GM18858 (cell line): ENCODE results near the gene NCAPD2.
"Not testable (repeated sequence)": the region's sequence is repeated elsewhere in the genome, so short reads cannot be mapped to it uniquely, and the experiment has no call there.

Experiments
- ATAC-seq: cut with Tn5 transposase; IDR thresholded peaks from one replicate; pipeline ENCODE4 v1.9.1; 2021; ENCODE audit not compliant: unreplicated experiment

The NCAPD2 gene

GRCh38 chr12:6462234-6462995 lies 31.5 kb upstream of the NCAPD2 start:
- no peak for ATAC-seq

- ATAC-seq, result no peak
Measured at GRCh38 chr12:6463216-6463615, 30.7 kb upstream of the NCAPD2 start.

- no peak for ATAC-seq
Measured at GRCh38 chr12:6463858-6464257, 30.0 kb upstream of the NCAPD2 start.

- no peak for ATAC-seq
Measured at GRCh38 chr12:6464531-6464930, 29.4 kb upstream of the NCAPD2 start.

GRCh38 chr12:6465467-6466183 lies 28.3 kb upstream of the NCAPD2 start:
- no peak for ATAC-seq

- no peak for ATAC-seq
Measured at GRCh38 chr12:6466184-6466573, 27.7 kb upstream of the NCAPD2 start.

GRCh38 chr12:6466751-6467150 lies 27.2 kb upstream of the NCAPD2 start:
- not testable (repeated sequence) for ATAC-seq

- not testable (repeated sequence) for ATAC-seq
Measured at GRCh38 chr12:6467571-6468282, 26.2 kb upstream of the NCAPD2 start.

- no peak for ATAC-seq
Measured at GRCh38 chr12:6468283-6468575, 25.7 kb upstream of the NCAPD2 start.

GRCh38 chr12:6469092-6469491 lies 24.8 kb upstream of the NCAPD2 start:
- ATAC-seq, result no peak

GRCh38 chr12:6469609-6470374 lies 24.1 kb upstream of the NCAPD2 start:
- ATAC-seq, result no peak

GRCh38 chr12:6470375-6471163 lies 23.3 kb upstream of the NCAPD2 start, which contains the start of gene VAMP1:
Gene VAMP1, minus strand, starts transcription at chr12:6470677. Its CDS starts 146 bp downstream, at chr12:6470531.
- ATAC-seq, result peak; percentile 60

GRCh38 chr12:6471989-6472360 lies 21.9 kb upstream of the NCAPD2 start:
- ATAC-seq, result no peak

GRCh38 chr12:6472491-6472890 lies 21.4 kb upstream of the NCAPD2 start:
- no peak for ATAC-seq

- not testable (repeated sequence) for ATAC-seq
Measured at GRCh38 chr12:6475233-6475975, 18.5 kb upstream of the NCAPD2 start.

GRCh38 chr12:6476489-6476888 lies 17.4 kb upstream of the NCAPD2 start:
- ATAC-seq, result no peak

- not testable (repeated sequence) for ATAC-seq
Measured at GRCh38 chr12:6477601-6478377, 16.1 kb upstream of the NCAPD2 start.

- no peak for ATAC-seq
Measured at GRCh38 chr12:6478416-6478815, 15.5 kb upstream of the NCAPD2 start.

GRCh38 chr12:6488240-6488639 lies 5.7 kb upstream of the NCAPD2 start:
- no peak for ATAC-seq
